DMS 273 treated with DMSO at 0.1 percent for 48 hours (cell line): ENCODE results near the gene C2orf81.
"Not testable (repeated sequence)": the region's sequence is repeated elsewhere in the genome, so short reads cannot be mapped to it uniquely, and the experiment has no call there.

Experiments
- DNase-seq: peaks from one replicate; lab custom pipeline; 2025; lab: John Stamatoyannopoulos, UW

Gene C2orf81

DNA sequence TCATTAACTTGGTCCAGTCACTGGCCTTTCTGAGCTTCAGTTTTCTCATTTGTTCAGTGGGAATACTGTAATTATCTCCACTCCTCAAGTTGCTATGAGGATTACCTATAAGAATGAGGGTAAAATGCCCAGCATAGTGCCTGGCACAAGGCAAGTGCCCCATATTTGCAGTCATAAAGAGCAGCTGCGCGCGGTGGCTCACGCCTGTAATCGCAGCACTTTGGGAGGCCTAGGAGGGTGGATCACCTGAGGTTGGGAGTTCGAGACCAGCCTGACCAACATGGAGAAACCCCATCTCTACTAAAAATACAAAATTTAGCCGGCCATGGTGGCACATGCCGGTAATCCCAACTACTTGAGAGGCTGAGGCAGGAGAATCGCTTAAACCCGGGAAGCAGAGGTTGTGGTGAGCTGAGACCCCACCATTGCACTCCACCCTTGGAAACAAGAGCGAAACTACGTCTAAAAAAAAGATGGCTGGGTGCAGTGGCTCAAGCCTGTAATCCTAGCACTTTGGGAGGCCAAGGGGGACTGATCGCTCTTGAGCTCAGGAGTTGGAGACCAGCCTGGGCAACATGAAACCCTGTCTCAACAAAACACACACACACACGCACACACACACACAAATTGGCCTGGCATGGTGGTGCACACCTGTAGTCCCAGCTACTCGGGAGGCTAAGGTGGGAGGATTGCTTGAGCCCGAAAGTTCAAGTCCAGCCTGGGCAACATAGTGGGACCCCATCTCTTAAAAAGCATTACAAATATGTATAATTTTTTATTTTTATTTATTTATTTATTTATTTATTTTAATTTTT, 21.3 kb upstream of the C2orf81 start:
- not testable (repeated sequence) for DNase-seq

DNA sequence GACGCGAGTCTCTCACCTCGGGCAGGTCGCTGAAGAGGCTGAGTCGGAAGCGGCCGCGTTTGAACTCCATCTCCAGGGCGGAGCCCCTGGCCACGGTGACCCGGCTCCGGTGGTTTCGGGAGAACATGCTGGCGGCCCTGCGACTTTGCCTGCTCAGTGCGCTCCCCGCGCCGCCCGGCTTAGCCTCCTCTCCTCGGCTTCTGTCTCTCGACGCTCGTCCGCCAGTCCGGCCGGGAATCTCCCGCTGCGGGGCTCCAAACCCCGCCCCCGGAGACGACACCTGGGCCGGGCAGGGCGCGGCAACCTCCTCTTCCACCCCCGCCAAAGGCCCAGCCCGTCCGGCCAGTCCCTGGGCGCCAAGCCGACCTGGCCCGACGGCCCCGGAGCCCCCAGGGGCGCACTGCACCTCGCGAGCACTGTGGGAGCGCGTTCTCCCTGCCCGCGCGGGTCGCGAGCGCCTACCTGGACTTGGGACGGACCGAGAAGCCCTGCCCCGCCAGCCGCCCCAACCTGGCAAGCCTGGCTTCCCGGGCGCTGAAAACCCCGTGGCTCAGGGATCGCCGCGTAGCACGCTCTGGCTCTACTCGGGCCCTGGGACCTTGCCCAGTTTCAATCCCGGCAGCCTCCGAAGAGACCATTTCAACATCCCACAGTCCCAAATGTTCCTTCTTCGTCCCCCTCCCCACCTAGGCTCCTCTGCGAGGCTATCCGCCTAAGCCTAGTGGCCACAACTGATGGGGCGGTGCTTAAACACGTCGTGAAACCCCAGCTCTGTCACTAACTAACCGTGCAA, 20.5 kb upstream of the C2orf81 start, which contains the start of gene RTKN:
RTKN (minus strand) TSS at position 248 of the 793 bp plus-strand sequence; CDS start at position 127, 121 bp downstream.
- no peak for DNase-seq

DNA sequence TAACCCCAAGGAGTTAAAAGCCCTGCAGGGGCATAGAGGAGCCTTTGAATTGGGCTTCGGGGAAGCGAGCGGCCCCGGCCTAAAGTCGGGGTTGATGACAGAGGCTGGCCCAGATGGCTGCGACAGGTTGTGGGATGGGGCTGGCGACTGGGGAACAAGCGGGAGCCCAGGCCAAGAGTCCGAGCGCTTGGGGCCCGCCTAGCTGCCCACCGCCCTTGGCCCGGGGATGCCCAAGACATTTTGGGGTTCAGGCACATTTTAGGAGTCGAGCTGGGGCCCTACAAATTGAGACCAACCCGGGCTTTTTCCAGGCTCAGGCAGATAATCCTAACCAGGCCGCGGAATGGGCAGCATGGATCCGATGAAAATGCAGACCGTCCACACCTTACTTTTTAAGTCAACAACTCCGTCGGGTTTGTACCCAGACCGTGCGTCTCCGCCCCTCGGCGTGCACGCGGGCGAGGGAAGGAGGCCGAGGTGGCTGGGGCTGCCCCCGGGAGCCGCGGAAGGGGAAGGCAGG, 19.8 kb upstream of the C2orf81 start:
- no peak for DNase-seq

DNA sequence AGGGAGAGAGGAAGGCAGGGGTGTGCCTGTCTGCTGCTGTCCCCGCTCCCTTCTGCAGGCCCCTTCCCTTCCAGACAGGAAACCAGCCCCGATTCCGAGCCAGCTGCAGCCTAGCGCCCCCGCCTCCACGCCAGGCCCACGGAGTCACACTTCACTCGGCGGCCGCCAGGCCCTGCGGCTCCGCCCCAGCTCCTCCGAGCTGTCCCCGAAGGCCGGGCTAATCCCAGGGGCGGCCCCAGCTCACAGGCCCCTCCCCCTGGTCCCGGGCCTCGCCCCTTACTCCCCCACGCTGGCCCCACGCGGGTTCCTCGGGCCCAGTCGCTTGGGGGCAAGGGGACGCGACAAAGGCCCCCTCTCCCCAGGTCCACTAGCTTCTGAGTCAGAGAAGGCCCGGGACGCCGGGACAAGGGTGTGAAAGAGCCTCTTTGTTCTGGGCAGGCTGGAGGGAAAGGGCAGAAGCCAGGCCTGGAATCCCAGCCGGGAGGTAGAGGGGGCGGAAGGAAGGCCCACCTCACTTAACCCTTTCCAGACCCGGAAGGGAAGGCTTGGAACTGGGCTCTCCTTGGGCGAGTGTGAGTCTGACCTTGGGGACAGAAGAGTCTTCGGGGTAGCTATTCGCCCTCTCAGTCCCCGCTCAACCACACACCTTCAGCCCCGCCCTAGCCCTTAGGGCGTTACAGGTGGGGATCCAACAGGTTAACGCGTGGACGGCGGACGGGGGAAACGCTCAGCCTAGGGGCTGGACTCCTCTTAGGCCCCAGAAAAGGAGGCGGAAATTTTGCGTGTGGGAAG, 19.2 kb upstream of the C2orf81 start:
- DNase-seq = peak; percentile 42

DNA sequence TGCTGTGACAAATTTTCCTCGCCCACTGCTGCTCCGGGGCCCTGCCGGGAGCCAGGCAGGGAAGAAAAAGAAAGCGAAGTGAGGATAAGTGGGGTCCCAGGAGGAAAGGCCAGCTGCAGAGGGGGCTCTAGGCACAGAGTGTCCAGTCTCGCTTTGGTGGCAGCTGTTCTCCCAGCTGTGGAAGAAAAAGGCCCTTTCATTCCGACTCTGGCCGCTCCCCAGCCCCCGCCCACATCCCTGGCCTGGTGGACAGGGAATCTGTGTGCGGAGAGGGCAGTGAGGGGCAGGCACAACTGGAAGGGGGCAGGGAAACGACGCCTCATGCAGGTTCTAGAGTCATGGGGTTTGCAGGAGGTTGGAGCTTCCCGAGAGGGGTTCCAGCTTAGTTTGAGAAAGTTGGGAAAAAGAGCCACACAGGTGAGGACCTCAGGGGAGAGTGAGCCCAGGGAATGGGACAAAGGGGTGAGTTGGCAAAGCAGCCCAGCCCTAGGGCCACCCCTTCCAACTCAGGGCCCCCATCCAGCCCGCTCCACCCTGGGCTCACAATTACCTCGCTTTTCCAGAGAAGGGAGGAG, 18.5 kb upstream of the C2orf81 start:
- no peak for DNase-seq

DNA sequence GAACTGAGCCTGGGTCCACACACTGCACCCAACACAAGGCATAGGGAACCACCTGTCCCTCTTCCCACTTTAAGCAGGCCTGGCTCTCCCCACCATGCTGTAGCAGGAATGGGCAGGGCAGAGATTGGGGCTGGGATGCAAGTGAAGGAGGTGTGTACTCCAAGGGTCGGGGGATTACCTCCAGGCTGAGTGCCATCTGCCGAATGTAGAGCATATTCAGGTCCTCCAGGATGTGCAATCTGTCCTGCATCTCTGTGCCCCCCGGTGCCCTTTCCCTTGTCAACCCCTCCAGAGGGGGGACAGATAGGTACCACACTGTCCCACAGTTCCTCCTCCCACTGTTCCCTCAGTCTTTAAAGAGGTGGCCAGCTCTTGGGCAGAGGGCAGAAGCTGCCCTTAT, 18.0 kb upstream of the C2orf81 start:
- DNase-seq = no peak

DNA sequence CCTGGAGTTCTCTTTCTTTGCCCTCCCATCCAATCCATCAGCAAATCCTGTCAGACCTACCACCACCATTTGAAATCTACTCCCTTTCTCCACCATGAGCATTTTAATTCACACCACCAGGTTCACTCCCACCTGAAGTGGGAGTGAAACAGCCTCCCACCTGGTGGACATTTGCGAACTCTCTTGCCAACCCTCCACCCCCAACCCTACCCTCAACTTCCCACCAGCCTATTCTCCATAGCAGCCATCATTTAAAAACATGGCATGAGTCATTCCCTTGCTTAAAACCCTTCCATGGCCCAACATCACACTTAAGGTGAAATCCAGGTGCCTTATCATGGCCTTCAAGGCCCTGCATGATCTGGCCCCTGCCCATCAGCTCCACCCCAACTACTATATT, 16.8 kb upstream of the C2orf81 start:
- no peak for DNase-seq

DNA sequence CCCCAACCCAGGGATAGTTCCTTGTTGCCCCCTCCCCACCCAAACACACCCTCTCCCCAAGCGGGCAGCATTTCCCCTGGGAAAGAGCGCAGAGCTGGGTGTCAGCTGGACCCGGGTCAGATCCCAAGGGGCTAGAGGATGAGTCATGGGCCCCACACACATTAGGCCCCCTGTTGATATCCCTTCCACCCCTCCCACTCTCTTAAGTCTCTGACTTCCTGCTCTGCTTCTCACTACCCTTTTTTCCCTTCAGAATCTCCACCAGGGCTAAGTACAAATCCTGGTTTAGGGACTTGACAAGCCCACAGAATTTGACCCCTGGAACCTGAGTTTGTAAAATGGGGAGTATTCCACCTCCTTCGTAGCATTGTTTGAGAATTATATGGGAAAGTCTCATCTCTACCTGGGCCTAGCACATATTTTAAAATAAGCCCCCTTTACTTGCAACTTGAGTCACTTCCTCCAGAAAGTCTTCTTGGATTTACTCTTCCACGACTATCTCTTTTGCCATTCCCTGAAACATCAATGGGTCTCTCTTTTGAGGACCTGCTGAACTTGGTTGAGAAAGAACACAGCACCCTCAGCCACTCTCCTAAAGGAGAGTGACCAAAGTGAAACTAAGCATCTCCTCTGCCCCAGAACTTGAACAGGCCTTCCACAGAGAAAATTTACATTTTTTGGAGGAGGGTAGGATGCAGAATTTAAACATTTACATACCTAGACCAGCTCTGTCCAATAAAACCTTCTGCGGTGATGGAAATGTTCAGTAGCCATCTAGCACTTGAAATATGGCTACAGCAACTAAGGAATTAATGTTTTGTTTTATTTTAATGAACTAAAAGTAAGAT, 15.7 kb upstream of the C2orf81 start:
- no peak for DNase-seq

DNA sequence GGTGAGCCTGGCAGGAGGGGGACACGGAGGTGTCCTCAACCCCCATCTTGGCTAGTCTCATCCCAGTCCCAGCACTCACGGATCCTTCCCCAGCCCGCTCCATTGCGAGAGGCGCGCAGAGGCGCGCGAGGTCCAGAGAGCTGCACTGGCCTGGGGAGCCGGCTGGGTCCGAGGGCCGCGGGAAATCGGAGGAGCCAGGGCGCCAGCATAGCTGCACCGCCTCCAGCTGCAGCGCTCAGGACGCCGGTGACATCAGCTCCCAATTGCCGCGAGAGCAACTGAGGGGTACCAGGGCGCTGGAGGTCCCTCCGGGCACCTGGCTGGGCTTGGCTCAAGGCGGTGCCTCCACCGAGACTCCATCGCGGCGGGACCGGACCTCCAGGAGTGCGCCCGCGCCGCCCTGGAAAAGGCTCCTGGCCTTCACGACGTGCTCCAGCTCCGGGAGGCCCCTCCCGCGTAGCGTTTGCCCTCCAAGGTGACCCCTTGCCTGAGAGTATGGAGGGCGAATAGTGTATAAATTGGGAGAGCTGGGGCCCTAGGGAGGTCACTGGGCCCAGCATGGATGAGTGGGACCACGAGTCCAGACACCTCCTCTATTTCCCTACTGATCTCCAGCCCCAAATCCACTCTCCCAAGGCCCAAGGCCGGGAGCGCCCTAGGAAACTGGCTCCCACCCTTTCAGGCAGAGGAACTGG, 14.8 kb upstream of the C2orf81 start:
- no peak for DNase-seq

DNA sequence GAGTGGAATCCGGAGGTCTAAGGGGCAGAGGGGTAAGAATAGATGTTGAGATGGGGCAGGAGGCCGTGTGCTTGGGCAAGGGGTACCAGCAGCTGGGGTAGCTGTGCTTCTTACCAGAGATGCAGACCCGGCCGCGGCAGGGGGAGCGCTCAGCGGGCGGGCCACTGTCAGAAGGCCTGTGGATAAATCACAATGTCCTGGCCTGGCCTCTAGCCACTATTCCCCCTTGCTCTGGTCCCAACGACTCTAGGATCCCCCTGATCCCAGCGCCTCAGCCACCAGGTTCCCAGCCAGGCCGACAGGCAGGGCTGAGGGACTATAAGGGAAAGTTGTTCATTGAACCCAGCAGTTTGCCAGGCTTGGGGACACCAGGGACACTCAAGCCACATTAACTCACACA, 9.1 kb upstream of the C2orf81 start:
- no peak for DNase-seq

DNA sequence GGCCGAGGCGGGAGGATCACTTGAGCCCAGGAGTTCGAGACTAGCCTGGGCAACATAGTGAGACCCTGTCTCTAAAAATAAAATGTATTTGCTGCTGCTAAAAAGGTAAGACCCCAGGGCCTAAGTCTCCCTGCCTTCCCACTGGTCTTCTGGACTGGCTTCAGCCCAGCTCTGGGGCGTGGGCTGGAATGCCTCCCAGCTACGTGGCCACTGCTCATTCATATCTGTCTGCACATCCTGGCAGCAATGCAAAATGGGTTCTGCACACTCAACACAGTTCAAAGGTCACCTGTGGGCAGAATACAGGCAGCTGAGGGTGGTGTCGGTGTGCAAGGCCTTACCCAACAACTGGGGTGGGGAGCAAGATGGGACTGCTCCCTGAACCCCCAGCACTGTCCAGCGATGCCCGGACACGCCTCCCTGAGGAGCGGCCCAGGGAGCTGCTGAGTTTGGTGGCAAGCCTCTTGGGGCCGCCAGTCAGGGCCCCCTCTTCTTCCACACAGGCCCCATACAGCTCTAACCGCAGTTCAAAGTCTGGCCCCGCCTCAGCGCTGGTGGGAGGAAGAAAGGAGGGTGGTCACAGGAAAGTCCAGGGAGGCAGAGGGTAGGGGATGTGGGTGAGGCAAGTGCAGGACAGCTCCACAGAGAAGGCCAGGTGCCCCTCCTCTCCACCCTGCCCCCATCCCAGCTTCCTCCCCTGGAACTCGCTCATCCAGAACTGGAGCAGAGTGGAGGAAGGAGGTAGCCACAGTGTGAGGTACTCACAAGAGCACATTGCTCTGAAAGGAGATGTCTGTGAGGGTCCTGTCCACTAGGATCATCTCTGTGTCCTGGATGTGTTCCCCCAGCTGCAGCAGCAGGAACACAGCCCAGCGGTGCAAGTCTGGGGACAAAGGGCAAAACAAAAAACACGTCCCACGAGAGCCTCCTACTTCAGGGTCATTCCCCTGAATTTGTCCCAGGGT, 8.3 kb upstream of the C2orf81 start:
- DNase-seq = no peak

DNA sequence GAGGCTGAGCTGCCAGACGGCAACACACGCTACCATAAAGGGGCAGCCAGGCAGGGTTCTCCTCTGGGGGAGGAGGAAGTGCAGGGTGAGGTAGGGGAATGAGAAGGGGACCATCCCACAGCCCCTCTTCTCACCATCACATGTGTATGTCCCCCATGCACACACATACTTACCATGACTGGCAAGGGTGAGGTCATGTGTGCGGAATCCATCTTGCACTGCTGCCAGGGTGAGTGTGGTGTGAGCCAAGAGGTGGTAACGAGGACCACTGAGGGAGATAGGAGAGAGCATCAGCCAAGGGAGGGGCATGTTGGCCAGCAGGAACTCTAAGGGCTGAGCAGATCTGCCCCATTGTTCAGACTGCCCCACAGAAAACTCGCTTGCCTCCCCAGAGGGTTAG, 7.3 kb upstream of the C2orf81 start:
- DNase-seq = no peak

DNA sequence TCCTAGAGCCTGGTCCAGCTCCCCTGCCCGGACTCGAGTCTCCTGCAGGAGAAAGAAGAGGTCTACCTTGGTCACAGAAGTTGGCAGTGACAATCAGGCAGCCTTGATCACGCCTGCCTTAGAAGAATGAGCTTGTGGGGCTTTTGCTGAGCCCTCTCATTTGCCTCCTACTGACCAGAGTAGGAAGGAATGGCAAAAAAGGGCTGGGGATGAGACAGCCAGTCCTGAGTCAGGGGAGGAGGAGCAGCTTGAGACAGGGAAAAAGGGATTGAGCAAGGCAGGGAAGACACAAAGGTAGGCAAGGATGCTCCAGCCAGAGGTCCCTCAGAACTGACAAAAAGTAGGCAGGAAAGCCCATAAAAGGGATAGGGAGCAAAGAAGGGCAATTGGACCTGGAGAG, 6.1 kb upstream of the C2orf81 start:
- no peak for DNase-seq

DNA sequence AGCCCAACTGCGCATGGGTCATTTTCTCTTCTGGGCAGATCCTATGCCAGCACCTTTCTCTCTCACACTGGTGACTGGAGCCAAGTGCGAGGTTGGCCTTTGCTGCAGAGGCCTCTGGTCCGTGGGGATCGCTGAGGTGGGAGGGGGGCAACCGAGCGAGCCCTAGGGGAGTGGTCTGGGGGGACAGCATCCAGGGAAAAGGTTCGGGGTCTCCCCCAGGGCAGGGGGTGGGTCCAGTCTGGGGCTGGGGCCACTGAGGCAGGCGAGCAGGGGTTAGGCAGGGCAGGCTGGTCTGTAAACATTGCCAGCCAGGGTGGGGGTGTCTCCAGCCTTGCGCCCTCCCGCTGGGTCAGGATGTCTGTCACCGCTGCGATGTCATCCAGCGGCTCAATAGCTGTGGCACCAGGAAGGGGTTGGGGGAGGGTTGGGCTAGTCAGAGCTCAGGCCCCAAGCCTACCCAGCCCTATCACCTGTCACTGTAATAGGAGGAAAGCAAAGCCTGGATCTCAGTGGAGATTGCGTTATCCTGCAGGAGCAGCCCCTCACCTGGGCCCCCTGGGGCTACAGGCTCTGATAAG, 4.9 kb upstream of the C2orf81 start:
- DNase-seq = no peak

DNA sequence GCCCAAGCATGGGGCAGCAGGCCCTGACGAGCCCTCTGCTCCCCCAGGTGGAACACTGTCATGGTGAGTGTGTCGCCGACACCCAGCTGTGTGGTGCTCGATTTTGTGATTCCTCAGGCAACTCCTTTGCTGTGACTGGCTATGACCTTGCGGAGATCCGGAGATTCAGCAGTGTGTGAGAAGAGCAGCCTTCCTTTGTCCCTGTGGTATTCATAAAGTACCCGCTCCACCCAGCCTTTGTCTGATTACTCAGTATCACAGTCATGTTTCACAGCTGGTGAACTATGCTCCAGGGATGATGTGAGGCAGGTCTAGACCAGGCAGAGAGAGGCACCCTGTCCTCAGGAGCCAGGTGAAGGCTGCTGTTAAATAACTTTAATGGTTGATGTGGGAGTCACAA, 4.1 kb upstream of the C2orf81 start:
- DNase-seq = no peak

DNA sequence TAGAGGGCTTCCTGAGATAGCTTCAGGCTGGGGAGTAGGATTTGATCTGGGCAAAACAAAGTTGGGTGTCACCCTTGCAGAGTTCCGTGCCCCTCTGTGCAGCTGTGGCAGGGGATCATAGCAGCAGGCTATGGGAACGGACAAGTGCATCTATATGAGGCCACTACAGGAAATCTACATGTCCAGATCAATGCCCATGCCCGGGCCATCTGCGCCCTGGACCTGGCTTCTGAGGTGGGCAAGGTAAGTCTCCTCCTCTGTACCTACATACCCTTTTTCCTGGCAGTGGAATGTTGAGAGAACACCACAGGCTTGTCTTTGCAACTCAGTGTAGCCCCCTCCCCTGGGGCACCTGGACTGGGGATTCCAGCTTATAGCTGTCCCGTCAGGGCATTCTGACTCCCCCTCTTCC, 3.6 kb upstream of the C2orf81 start:
- DNase-seq = no peak

DNA sequence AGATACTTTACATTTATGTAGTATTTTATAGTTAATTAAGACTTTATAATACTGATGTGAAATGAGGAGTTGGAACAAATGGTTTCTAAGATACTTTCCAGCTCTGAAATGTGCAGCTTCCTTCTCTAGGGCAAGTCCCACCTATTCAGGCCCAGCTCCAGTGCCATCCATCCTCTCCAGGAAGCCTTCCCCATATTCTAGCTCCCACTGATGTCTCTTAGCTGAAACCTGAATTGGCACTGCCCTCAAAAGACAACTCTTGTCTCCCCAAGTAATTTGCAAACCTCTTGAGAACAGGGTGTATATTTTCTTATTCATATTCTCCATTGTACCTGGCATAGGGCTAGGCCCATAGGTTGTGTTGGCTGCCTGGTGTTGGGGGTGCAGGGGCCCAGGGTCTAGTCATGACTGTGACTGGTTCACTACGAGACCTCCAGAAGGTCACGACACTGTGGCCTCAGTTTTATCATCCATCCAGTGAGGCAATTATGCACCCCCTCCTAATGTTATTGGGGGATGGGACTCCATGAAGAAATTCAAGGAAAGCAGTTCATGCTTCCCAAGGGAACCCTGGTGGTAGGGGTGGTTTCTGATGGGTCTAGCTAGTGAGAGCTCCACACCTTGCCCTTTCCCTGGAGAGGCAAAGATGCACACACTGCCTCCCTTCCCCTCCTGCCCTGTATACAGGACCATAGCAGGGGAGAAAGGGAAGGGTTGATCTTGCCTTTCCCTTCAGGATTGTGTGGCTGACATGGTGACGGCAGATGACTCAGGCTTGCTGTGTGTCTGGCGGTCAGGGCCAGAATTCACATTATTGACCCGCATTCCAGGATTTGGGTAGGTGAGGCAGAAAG, 2.9 kb upstream of the C2orf81 start:
- no peak for DNase-seq
